Endothelial cell of umbilical vein (primary cell): ENCODE data around the gene GRPEL1. TPM values are rescaled to one million over a fixed set of nuclear protein-coding genes. Genes with fewer than 3 reads are reported as not detected.

Source experiments
- BruUV-seq: library from RNA; stranded (reverse); fragments of 400-500 nt; replicated peaks from 2 replicates; lab custom pipeline; 2021; lab: Mats Ljungman, UMichigan
- CTCF ChIA-PET: fragments of 300-600, 350-600 bp; sonication (Branson Sonifier 250); formaldehyde crosslinking; loops from one replicate; lab custom pipeline; 2021; ENCODE audit warnings: antibody characterized with exemption, inconsistent platforms; lab: Charles Lee
- POLR2A ChIA-PET: fragments of 300-600, 350-600 bp; sonication (Branson Sonifier 250); formaldehyde crosslinking; loops from one replicate; lab custom pipeline; 2021; ENCODE audit warnings: antibody characterized with exemption, inconsistent platforms; lab: Charles Lee
- DNase-seq: peaks from one replicate; pipeline ENCODE4 v3.0.0-alpha.2; 2011; ENCODE audit warnings: low read depth, low spot score
- FAIRE-seq: peaks from 2 replicates; lab custom pipeline; 2011; peaks lifted over from hg19 to GRCh38; lab: Jason Lieb, UNC
- H2AFZ ChIP-seq: 2 replicates; pipeline ENCODE4 v1.6.0; 2012; ENCODE audit warnings: low read depth, low read length, control low read depth, inconsistent platforms
- H3K27ac ChIP-seq: 2 replicates; pipeline ENCODE4 v1.5.1; 2011; ENCODE audit warnings: low read depth, mild to moderate bottlenecking, control low read depth, low read length, moderate library complexity; ENCODE audit not compliant: insufficient read depth
- H3K27me3 ChIP-seq, 2 experiments: 2 replicates each; pipeline versions ENCODE4 v1.6.0 to v1.6.1; 2011; ENCODE audit warnings: low read length in 2 of 2, mixed read lengths in 1 of 2; ENCODE audit not compliant: control insufficient read depth in 2 of 2, insufficient read depth in 2 of 2
- H3K36me3 ChIP-seq, 2 experiments: 2 replicates in 1 of 2; 3 replicates in 1 of 2; pipeline ENCODE4 v1.5.1; 2011; ENCODE audit warnings: low read length in 2 of 2, mild to moderate bottlenecking in 1 of 2, moderate library complexity in 1 of 2; ENCODE audit not compliant: control insufficient read depth in 2 of 2, insufficient read depth in 2 of 2; ENCODE audit errors: extremely low read depth in 1 of 2
- H3K4me1 ChIP-seq: 3 replicates; pipeline ENCODE4 v1.5.1; 2011; ENCODE audit warnings: mild to moderate bottlenecking, low read length; ENCODE audit not compliant: control insufficient read depth, insufficient read depth; ENCODE audit errors: extremely low read depth
- H3K4me2 ChIP-seq: 2 replicates; pipeline ENCODE4 v1.6.1; 2011; ENCODE audit warnings: low read length, control low read depth, mixed read lengths; ENCODE audit not compliant: insufficient read depth
- H3K4me3 ChIP-seq, 3 experiments: fragments of 200-600 bp in 1 of 3; sonication (generic), shearing (Covaris generic) in 1 of 3; replicated peaks in 1 of 3; 2 replicates each; pipeline ENCODE4 v1.5.1; 2011 to 2016; ENCODE audit warnings: control low read depth in 3 of 3, low read length in 3 of 3, mild to moderate bottlenecking in 2 of 3, inconsistent platforms in 1 of 3, low read depth in 1 of 3, moderate library complexity in 1 of 3; ENCODE audit not compliant: insufficient read depth in 1 of 3
- H3K79me2 ChIP-seq: 2 replicates; pipeline ENCODE4 v1.6.0; 2012; ENCODE audit warnings: low read length, inconsistent platforms; ENCODE audit not compliant: control insufficient read depth, insufficient read depth
- H3K9ac ChIP-seq: replicated peaks from 2 replicates; pipeline ENCODE3; 2011; ENCODE audit warnings: low read length, control low read depth; ENCODE audit not compliant: insufficient read depth; ENCODE audit errors: extremely low read depth
- H3K9me1 ChIP-seq: replicated peaks from 3 replicates; pipeline ENCODE4 v1.6.0; 2011; ENCODE audit warnings: mild to moderate bottlenecking, low read length; ENCODE audit not compliant: control insufficient read depth, insufficient read depth; ENCODE audit errors: extremely low read depth
- H3K9me3 ChIP-seq: replicated peaks from 2 replicates; pipeline ENCODE4 v1.5.1; 2012; ENCODE audit warnings: low read length, inconsistent platforms; ENCODE audit not compliant: control insufficient read depth, insufficient read depth
- H4K20me1 ChIP-seq: replicated peaks from 2 replicates; pipeline ENCODE3; 2011; ENCODE audit warnings: mild to moderate bottlenecking, low read length; ENCODE audit not compliant: control insufficient read depth, insufficient read depth; ENCODE audit errors: extremely low read depth
- EZH2 ChIP-seq: IDR thresholded peaks from 2 replicates; pipeline ENCODE4 v1.6.1; 2012; ENCODE audit warnings: borderline replicate concordance, low read depth, mild to moderate bottlenecking, moderate library complexity, low read length, inconsistent platforms; ENCODE audit not compliant: severe bottlenecking
- FOS ChIP-seq: IDR thresholded peaks from 2 replicates; pipeline ENCODE4 v1.6.1; 2011; ENCODE audit warnings: mild to moderate bottlenecking, low read length, moderate library complexity, borderline replicate concordance; ENCODE audit not compliant: insufficient read depth
- GATA2 ChIP-seq: IDR thresholded peaks from 2 replicates; pipeline ENCODE4 v1.7.0; 2011; ENCODE audit warnings: low read depth, mild to moderate bottlenecking, moderate library complexity, mixed read lengths, low read length; ENCODE audit not compliant: insufficient read length, insufficient read depth
- JUN ChIP-seq: IDR thresholded peaks from 2 replicates; pipeline ENCODE4 v1.6.1; 2011; ENCODE audit warnings: borderline replicate concordance, low read depth; ENCODE audit not compliant: insufficient read length, insufficient read depth
- MYC ChIP-seq: IDR thresholded peaks from one replicate; pipeline ENCODE4 v1.6.1; 2011; ENCODE audit warnings: mild to moderate bottlenecking, low read depth, low read length
- POLR2A ChIP-seq: IDR thresholded peaks from 2 replicates; pipeline ENCODE4 v1.6.1; 2012; ENCODE audit warnings: low read depth, mild to moderate bottlenecking, control low read depth, low read length
- POLR2AphosphoS5 ChIP-seq: IDR thresholded peaks from 2 replicates; pipeline ENCODE4 v1.6.1; 2012; ENCODE audit warnings: low read depth, mild to moderate bottlenecking, control low read depth, low read length, moderate library complexity; ENCODE audit not compliant: insufficient read depth
- dilution Hi-C: fragments of 300-500 bp; cut with MboI; formaldehyde crosslinking; loops from one replicate; pipeline ENCODE4 v1.15.0; 2019; ENCODE audit warnings: low sequenced_read_pairs; ENCODE audit not compliant: extremely low pct_ligation_motif_present
- intact Hi-C: fragments of 100-400 bp; cut with micrococcal nuclease; formaldehyde crosslinking; loops from one replicate; pipeline ENCODE4 v1.10.0; 2022
- polyA plus RNA-seq, 4 experiments: library from polyadenylated mRNA; depleted of rRNA in 3 of 4; stranded (reverse) in 3 of 4; unstranded in 1 of 4; fragments of >200 nt; gene quantifications; 2 replicates each; pipeline versions ENCODE4 v1.2.1 to v1.2.3, GENCODE V29; 2011 to 2012; ENCODE audit warnings: missing spikeins in 1 of 4
- total RNA-seq: library from RNA; stranded (reverse); gene quantifications from 2 replicates; pipeline ENCODE4 v1.2.3, GENCODE V29; 2021
- TF ChIP-seq, protein P1 (sequence below): IDR thresholded peaks from 2 replicates; pipeline ENCODE4 v1.6.1; 2011; ENCODE audit not compliant: insufficient read depth, insufficient read length
- TF ChIP-seq, protein P2 (sequence below), 2 donors: IDR thresholded peaks; 1 replicate in 1 of 2; 2 replicates in 1 of 2; pipeline ENCODE4 v1.5.1; 2011; ENCODE audit warnings: low read length in 2 of 2, mild to moderate bottlenecking in 2 of 2, moderate library complexity in 2 of 2, control low read depth in 1 of 2, inconsistent platforms in 1 of 2, low read depth in 1 of 2; ENCODE audit not compliant: insufficient read depth in 1 of 2; ENCODE audit errors: extremely low read depth in 1 of 2

The GRPEL1 gene
- total and polyA plus RNA-seq, 2 donors (not counting 3 experiments of a cell fraction or from before 2014, with no cell fraction given) = 17.3 to 42.6 TPM

DNA sequence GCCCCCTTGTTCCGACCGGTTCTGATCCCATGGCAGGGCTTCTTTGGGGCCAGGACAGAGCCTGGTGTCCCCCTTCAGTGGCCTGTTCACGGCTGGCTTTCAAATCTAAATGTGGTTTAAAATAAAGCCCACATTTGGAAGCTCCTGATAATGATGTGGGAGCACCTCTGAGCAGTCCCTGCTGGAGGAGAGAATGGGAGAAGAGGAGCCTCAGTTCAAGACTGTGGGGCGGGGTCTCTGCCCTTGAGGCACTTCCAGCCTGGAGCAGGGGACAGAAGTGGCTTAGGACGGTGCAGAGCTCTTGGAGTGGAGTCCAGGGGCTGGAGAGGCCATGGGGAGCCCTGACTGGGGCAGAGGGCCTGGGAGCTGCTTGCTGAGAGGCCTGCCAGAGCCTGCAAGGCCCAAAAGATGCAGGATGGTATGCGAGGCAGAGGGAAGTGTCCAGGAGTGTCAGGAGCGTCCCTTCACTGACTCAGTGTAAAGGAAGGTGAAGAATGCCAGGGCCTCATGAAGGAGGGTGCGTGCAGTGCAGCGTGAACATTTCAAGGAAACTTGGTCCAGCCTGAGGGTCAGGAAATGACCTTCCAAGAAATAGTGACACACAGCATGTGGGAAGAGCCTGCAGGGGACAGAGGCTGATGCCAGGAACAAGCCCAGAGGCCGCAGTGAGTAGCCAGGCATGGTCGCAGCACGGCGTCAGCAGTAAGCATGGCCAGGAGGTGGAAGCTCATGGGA, 45.8 kb downstream of the GRPEL1 start:
- dilution Hi-C loops = loop anchor here (5.0 kb wide), 1 partner anchor 35 kb away; no protein-coding TSS in a partner anchor
- Histone ChIP-seq H3K9me3 (no peaks in the 10 kb centered on the region), H3K79me2 (no peaks in the 10 kb centered on the region), H3K9me1 (no peaks in the 10 kb centered on the region), H3K9ac (no peak overlapping the region), H3K36me3 (peaks cover 0 to 11% of the 10 kb centered on the region in 2 experiments), H2AFZ (no peak overlapping the region), H3K4me1 (no peaks in the 10 kb centered on the region), H3K4me2 (no peak overlapping the region), H3K27ac (no peak overlapping the region), H3K27me3 (no peaks in the 10 kb centered on the region), H3K4me3 (no peak overlapping the region), H4K20me1 (no peaks in the 10 kb centered on the region)
- CTCF ChIA-PET = interaction anchor here (1.2 to 1.5 kb wide), 2 partner anchors 48 to 149 kb away, joined by 3 to 5 read pairs; no protein-coding TSS in a partner anchor
- no peak for FAIRE-seq
- TF ChIP-seq FOS (no peak), GATA2 (no peak), POLR2AphosphoS5 (no peak), EZH2 (no peak), POLR2A (no peak), MYC (no peak), JUN (no peak)
- TF ChIP-seq, protein P1, sequence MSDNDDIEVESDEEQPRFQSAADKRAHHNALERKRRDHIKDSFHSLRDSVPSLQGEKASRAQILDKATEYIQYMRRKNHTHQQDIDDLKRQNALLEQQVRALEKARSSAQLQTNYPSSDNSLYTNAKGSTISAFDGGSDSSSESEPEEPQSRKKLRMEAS = no peak
- TF ChIP-seq, protein P2, sequence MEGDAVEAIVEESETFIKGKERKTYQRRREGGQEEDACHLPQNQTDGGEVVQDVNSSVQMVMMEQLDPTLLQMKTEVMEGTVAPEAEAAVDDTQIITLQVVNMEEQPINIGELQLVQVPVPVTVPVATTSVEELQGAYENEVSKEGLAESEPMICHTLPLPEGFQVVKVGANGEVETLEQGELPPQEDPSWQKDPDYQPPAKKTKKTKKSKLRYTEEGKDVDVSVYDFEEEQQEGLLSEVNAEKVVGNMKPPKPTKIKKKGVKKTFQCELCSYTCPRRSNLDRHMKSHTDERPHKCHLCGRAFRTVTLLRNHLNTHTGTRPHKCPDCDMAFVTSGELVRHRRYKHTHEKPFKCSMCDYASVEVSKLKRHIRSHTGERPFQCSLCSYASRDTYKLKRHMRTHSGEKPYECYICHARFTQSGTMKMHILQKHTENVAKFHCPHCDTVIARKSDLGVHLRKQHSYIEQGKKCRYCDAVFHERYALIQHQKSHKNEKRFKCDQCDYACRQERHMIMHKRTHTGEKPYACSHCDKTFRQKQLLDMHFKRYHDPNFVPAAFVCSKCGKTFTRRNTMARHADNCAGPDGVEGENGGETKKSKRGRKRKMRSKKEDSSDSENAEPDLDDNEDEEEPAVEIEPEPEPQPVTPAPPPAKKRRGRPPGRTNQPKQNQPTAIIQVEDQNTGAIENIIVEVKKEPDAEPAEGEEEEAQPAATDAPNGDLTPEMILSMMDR (IDR thresholded peaks at IDR 0.05; ENCODE audit: extremely low read depth in 1 of 2, insufficient read depth in 1 of 2, low read depth in 1 of 2, low read length in 2 of 2) = no peak
- POLR2A ChIA-PET = no interaction called here
- no peak for DNase-seq
- no TSS peak for BruUV-seq
- intact Hi-C loops = no loop called here
